AG04449 (cell line): ENCODE results near the gene ITIH1.

Experiments
- CTCF ChIA-PET: fragments of 350-600 bp; formaldehyde crosslinking; extraction: SDS; loops from one replicate; lab custom pipeline; 2021; ENCODE audit warnings: antibody characterized with exemption; lab: Yijun Ruan, JAX
- POLR2A ChIA-PET: fragments of 400-600, 350-600 bp; formaldehyde crosslinking; extraction: SDS; loops from one replicate; lab custom pipeline; 2020; ENCODE audit warnings: antibody characterized with exemption, inconsistent platforms; lab: Yijun Ruan, JAX
- DNase-seq: peaks from one replicate; pipeline ENCODE4 v3.0.0-alpha.2; 2010; ENCODE audit warnings: low read depth, low spot score
- H3K4me3 ChIP-seq: 2 replicates; pipeline ENCODE4 v1.5.1; 2011; ENCODE audit warnings: low read depth, mild to moderate bottlenecking, control low read depth, low read length
- CTCF ChIP-seq: IDR thresholded peaks from one replicate; pipeline ENCODE4 v1.5.1; 2011; ENCODE audit warnings: mild to moderate bottlenecking, moderate library complexity, low read length, control low read depth, inconsistent platforms; ENCODE audit not compliant: insufficient read depth; ENCODE audit errors: missing control alignments

The ITIH1 gene

GRCh38 chr3:52763466-52763865 lies 13.9 kb upstream of the ITIH1 start:
- ChIA-PET CTCF (interaction anchor here (1.0 to 1.3 kb wide), 2 partner anchors 20 to 309 kb away, joined by 3 read pairs; no protein-coding TSS in a partner anchor), POLR2A (no interaction called here)
- DNase-seq: no peak
- no peak overlapping the region for H3K4me3 ChIP-seq
- TF ChIP-seq CTCF: no peak

- DNase-seq: no peak
- TF ChIP-seq CTCF: no peak
- H3K4me3 ChIP-seq: peak overlapping the region; percentile 89
- ChIA-PET CTCF (interaction anchor here (0.9 to 1.4 kb wide), 2 partner anchors 51 to 81 kb away, joined by 3 read pairs; no protein-coding TSS in a partner anchor), POLR2A (interaction anchor here (0.8 to 1.6 kb wide), 2 partner anchors 11 to 157 kb away, joined by 3 to 4 read pairs; no protein-coding TSS in a partner anchor)
Measured at GRCh38 chr3:52769786-52770455, 7.5 kb upstream of the ITIH1 start.

GRCh38 chr3:52770496-52771333 lies 6.7 kb upstream of the ITIH1 start, which contains the start of gene NEK4:
NEK4 (minus strand) TSS chr3:52770940; CDS start chr3:52770746, 194 bp downstream.
- ChIA-PET POLR2A (interaction anchor here (0.8 to 1.6 kb wide), 2 partner anchors 12 to 156 kb away, joined by 3 to 4 read pairs; no protein-coding TSS in a partner anchor), CTCF (interaction anchor here (0.8 to 1.4 kb wide), 3 partner anchors 27 to 302 kb away, joined by 3 read pairs; no protein-coding TSS in a partner anchor)
- DNase-seq: peak; percentile 23

GRCh38 chr3:52771334-52771681 lies 6.1 kb upstream of the ITIH1 start:
- TF ChIP-seq CTCF: no peak
- peak overlapping the region; percentile 89 for H3K4me3 ChIP-seq
- no peak for DNase-seq
- ChIA-PET POLR2A (interaction anchor here (1.6 kb wide), 1 partner anchor 13 kb away, joined by 4 read pairs; no protein-coding TSS in a partner anchor), CTCF (interaction anchor here (0.8 to 1.4 kb wide), 3 partner anchors 28 to 301 kb away, joined by 3 read pairs; no protein-coding TSS in a partner anchor)

More at GRCh38 chr3:52770496-52771333, 6.7 kb upstream of the ITIH1 start, which contains the start of gene NEK4:
- TF ChIP-seq CTCF: no peak
- peak within 1 kb of the TSS; percentile 89 for H3K4me3 ChIP-seq

GRCh38 chr3:52771702-52772101 lies 5.7 kb upstream of the ITIH1 start:
- H3K4me3 ChIP-seq: no peak overlapping the region
- POLR2A ChIA-PET: interaction anchor here (1.6 kb wide), 1 partner anchor 13 kb away, joined by 4 read pairs; no protein-coding TSS in a partner anchor
- CTCF ChIA-PET: interaction anchor here (0.8 to 1.4 kb wide), 3 partner anchors 28 to 301 kb away, joined by 3 read pairs; no protein-coding TSS in a partner anchor
- DNase-seq: no peak
- no peak for TF ChIP-seq CTCF
